HAP-1 (cell line): ENCODE data around the gene FAM228B.

ENCODE experiments used
- DNase-seq, 2 experiments: peaks; one replicate each; pipeline ENCODE4 v3.0.0-alpha.2; 2016 to 2020; ENCODE audit warnings: low spot score in 2 of 2
- H3K27me3 ChIP-seq: fragments of 250-450 bp; sonication (Bioruptor Pico); 2 replicates; pipeline ENCODE4 v1.5.1; 2020; ENCODE audit warnings: low read depth, mild to moderate bottlenecking, moderate library complexity
- H3K36me3 ChIP-seq: fragments of 250-450 bp; sonication (Bioruptor Pico); replicated peaks from 2 replicates; pipeline ENCODE4 v1.5.1; 2020; ENCODE audit warnings: mild to moderate bottlenecking
- H3K4me1 ChIP-seq: fragments of 250-450 bp; sonication (Bioruptor Pico); 2 replicates; pipeline ENCODE4 v1.5.1; 2020; ENCODE audit warnings: mild to moderate bottlenecking
- H3K4me3 ChIP-seq: fragments of 250-450 bp; sonication (Bioruptor Pico); 2 replicates; pipeline ENCODE4 v1.5.1; 2020; ENCODE audit warnings: mild to moderate bottlenecking, moderate library complexity
- H3K9me3 ChIP-seq: fragments of 250-450 bp; sonication (Bioruptor Pico); 2 replicates; pipeline ENCODE4 v1.5.1; 2020; ENCODE audit warnings: mild to moderate bottlenecking, moderate library complexity
- in situ Hi-C: fragments of 300-500 bp; cut with MboI; formaldehyde crosslinking; loops from 3 replicates; pipeline ENCODE4 v1.14.3; 2020; ENCODE audit warnings: low sequenced_read_pairs, inconsistent platforms, mixed read lengths

The FAM228B gene

DNA sequence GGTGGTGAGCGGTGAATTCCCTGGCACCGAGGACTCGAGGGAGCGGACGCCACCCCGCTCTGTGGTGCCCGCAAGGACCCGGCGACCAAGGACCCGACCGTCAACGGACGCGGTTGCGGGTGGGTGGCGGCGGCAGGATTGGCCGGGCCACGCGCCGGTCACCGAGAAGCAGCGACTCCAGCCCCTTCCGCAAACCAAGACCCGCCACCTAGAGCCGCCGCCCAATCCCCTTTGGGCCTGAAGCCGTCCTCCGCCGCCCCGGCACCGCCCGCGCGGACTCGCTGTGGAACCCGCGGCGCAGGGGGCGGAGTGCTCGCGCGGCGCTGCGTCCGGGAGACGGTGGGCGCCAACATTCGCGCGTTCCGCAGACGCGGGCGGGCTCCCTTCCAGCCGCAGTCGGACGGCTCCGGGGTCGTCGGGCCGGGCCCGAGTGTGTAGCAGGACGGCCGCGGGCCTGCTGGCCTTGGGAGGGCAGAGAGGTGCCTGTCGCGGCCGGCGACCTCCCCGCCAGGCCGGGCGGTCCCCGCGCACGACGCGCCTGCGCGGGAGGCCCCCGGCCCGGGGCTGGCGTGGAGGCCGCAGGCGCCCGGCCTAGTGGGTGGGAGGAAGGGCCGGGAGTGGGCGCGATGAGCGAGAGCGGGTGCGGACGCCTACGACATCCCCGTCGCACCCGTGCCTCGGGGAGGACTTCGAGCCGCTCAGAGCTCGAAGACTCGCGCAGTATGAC is at the start of gene FAM228B, which contains the start of gene PFN4:
Gene FAM228B, plus strand, starts transcription at position 275 of the 727 bp plus-strand sequence. CDS start 893 bp downstream, outside the sequence.
Gene PFN4, minus strand, starts transcription at position 140 of the 727 bp plus-strand sequence. CDS start 799 bp downstream, outside the sequence.
- H3K4me3 ChIP-seq: peak within 1 kb of the TSS; percentile 46
- H3K9me3 ChIP-seq: no peaks in the 10 kb centered on the region
- no peaks in the 10 kb centered on the region for H3K36me3 ChIP-seq
- peaks cover 5% of the 10 kb centered on the region; the same call in 1 of the 2 replicates for H3K4me1 ChIP-seq
- peak; percentile 57 to 86 for DNase-seq
- H3K27me3 ChIP-seq: no peaks in the 10 kb centered on the region
- in situ Hi-C loops: no loop called here

DNA sequence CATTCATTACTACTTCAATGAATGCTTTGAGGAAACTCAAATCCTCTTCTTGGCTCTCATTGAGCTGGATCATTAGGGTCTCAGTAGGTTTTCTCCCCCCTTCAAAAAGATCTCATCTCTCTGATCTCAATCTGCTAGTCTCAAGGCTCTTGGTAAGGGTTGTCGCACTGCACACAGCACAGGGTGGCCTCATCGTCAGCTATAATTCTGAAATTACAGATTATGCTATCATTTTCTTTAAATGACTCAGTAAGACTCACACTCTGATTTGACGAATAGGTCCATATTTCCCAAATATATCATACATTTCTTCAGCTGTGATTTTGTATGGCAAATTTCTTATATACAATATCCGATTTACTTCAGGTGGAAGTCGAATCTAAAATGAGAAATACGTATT is 49.5 kb upstream of the FAM228B start:
- Histone ChIP-seq H3K36me3 (peaks cover 35% of the 10 kb centered on the region), H3K4me1 (peaks cover 3% of the 10 kb centered on the region; the same call in 1 of the 2 replicates), H3K4me3 (no peak overlapping the region), H3K27me3 (no peaks in the 10 kb centered on the region), H3K9me3 (no peaks in the 10 kb centered on the region)
- no peak for DNase-seq
- in situ Hi-C loops: no loop called here

DNA sequence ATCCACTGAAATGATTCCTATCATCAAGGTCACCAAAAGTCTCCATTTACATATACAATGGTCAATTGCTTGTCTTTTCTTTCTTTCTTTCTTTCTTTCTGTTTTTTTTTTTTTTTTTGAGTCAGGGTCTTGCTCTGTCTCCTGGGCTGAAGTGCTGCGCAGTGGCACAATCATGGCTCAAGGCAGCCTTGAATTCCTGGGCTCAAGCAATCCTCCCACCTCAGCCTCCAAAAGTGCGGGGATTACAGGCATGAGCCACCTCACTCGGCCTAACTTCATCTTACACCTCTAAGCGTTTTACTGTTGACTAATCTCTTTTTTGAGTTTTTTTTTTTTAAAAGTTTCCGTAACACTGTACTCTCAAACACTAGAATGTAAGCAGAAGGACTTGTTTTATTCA is 48.0 kb upstream of the FAM228B start:
- in situ Hi-C loops: no loop called here

DNA sequence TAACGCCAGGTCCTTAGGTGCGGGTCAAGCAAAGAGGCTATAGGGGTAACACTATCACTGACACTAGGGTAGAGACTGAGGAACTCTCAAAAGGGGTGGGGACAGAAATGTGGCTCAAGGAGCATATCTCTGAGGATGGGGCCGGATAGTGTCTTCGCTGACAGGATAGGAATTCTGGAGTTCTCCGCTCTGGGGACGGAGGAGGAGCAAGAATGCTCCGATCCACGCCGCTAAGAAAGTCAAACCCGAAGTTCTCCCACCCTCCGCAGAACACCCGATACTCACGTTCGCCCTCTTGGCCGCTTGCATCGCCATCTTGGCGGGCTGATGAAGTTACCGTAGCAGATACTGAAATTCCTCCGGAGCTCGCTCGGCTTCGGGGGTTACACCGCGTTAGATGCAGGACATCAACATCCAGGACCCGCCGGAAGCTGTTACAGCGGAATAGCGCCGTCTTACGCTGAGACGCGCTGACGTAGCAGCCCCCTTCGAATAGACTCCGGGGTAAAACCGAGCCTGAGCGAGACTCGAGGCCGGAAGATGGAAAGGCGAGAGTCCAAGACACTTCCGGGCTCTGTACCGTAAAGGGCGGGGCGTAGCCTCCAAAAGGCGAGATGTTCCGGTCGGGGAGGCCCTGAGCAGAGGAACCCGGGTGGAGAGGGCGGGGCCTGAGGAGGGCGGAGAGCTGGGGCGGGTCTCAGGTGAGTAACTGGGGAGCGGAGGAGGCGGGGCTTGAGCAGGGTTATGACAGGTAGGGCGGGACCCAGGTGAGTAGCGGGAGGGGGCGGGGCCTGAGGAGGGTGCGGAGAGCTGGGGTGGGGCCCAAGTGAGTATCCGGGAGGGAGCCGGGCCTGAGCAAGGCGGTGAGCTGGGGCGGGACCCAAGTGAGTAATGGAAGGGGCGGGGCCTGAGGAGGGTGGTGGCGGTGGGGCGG is 47.1 kb upstream of the FAM228B start, which contains the start of gene SF3B6:
Gene SF3B6, minus strand, starts transcription at position 412 of the 934 bp plus-strand sequence. Its CDS starts 97 bp downstream, at position 315.
- H3K4me3 ChIP-seq: peak within 1 kb of the TSS; percentile 89
- no peaks in the 10 kb centered on the region for H3K27me3 ChIP-seq
- no peaks in the 10 kb centered on the region for H3K9me3 ChIP-seq
- H3K4me1 ChIP-seq: peaks cover 3% of the 10 kb centered on the region; the same call in 1 of the 2 replicates
- H3K36me3 ChIP-seq: peaks cover 23% of the 10 kb centered on the region
- peak; percentile 97 to 100 for DNase-seq
- in situ Hi-C loops: no loop called here

More for the DNA sequence above, 48.0 kb upstream of the FAM228B start:
- H3K27me3 ChIP-seq: no peaks in the 10 kb centered on the region
- no peaks in the 10 kb centered on the region for H3K9me3 ChIP-seq
- H3K36me3 ChIP-seq: peaks cover 23% of the 10 kb centered on the region
- no peak for DNase-seq
- H3K4me3 ChIP-seq: peak overlapping the region; percentile 89
- peaks cover 3% of the 10 kb centered on the region; the same call in 1 of the 2 replicates for H3K4me1 ChIP-seq

DNA sequence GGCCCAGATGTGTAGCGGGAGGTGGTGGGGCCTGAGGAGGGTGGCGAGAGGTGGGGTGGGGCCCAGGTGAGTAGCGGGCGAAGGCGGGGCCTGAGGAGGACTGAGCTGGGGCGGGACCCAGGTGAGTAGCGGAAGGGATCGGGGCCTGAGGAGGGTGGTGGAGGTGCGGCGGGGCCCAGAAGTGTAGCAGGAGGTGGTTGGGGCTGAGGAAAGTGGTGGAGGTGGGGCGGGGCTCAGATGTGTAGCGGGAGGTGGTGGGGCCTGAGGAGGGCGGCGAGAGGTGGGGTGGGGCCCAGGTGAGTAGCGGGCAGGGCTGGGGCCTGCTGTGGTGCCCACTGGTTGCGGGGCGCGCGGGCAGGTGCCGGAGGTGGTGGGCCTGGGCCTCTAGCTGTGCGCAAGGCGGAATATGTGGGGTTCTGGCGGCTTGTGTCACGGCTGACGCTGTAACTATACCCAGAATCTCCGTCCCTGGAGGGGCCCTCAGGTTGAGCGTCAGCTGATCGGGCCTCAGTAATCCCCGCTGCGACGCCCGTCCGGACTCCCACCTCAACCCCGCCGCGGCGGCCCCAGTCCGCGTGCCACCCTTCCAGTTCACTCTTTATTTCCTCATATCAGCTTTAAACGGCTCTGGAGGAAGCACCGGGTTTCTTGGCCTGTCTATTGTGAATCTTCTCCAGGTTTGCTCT is 46.3 kb upstream of the FAM228B start:
- Histone ChIP-seq H3K9me3 (no peaks in the 10 kb centered on the region), H3K27me3 (no peaks in the 10 kb centered on the region), H3K4me1 (peaks cover 3% of the 10 kb centered on the region; the same call in 1 of the 2 replicates), H3K36me3 (peaks cover 29% of the 10 kb centered on the region), H3K4me3 (peak overlapping the region; percentile 89)
- in situ Hi-C loops: no loop called here
- DNase-seq: peak in 1 of 2 experiments; percentile 39

DNA sequence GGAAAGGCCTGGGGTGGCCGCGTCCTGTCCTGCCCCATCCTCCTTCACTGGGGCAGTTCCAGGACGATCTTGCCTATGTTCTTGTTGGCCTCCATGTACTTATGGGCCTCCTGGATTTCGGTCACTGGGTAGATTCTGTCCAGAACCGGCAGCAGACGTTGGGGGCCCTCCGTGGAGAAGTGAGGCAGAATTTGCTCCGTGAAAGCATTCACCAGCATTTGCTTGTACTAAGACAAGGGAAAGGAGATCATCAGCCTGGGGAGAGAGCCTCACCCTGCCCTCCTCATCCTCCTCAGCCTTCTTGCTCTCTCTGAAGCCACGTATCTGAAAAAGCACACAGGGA is 45.8 kb upstream of the FAM228B start:
- H3K27me3 ChIP-seq: no peaks in the 10 kb centered on the region
- in situ Hi-C loops: no loop called here
- H3K36me3 ChIP-seq: peaks cover 31% of the 10 kb centered on the region

DNA sequence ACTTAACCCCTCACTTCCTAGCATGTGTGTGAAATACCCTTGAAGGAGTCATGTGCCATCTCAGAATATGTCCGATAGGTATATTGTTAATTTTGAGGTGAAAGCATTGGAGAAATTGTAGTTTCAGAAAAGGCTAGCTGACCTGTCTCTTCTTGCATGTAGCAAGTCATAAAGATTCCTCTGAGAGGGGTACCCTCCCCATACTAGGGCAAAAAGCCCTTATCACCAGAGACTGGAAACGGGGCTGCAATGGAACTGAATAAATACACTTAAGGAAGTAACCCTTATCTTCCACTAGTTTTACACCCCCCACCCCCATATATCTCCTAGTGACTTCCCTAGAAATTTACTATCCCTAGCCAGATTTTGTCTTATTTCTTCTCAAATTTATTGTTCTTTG is 45.4 kb upstream of the FAM228B start:
- in situ Hi-C loops: no loop called here
- Histone ChIP-seq H3K4me3 (no peak overlapping the region; the same call in 1 of the 2 replicates), H3K36me3 (peaks cover 31% of the 10 kb centered on the region)

More for the DNA sequence above, 45.8 kb upstream of the FAM228B start:
- Histone ChIP-seq H3K4me1 (peaks cover 3% of the 10 kb centered on the region; the same call in 1 of the 2 replicates), H3K9me3 (no peaks in the 10 kb centered on the region), H3K4me3 (peak overlapping the region; percentile 89)
- DNase-seq: no peak

DNA sequence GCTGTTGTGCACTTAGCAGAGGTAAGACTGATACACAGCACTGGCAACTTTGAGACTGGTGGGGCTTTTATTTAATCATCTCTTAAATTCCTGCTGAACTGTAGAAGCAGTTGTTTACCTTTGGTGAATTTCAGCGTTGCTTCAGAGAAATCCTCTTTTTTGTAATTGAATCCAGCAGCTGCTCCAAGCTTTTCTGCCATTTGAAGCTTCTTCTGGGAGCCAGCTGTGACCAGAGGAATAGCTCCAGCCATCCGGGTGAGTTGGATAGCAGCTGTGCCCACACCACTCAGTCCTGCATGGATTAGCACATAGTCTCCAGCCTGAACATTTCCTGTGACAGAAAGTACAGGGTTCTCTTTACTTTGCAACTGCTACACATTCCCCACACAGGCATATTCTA is 42.6 kb upstream of the FAM228B start:
- H3K36me3 ChIP-seq: peaks cover 19% of the 10 kb centered on the region
- no peak for DNase-seq
- in situ Hi-C loops: loop anchor here (10.0 kb wide), 1 partner anchor 156 kb away; the partner anchor contains the start of gene ATAD2B
- H3K4me3 ChIP-seq: no peak overlapping the region
- H3K27me3 ChIP-seq: no peaks in the 10 kb centered on the region
- H3K9me3 ChIP-seq: no peaks in the 10 kb centered on the region
- H3K4me1 ChIP-seq: peaks cover 8% of the 10 kb centered on the region

More for the DNA sequence above, 45.4 kb upstream of the FAM228B start:
- peaks cover 3% of the 10 kb centered on the region; the same call in 1 of the 2 replicates for H3K4me1 ChIP-seq
- DNase-seq: no peak
- H3K27me3 ChIP-seq: no peaks in the 10 kb centered on the region
- H3K9me3 ChIP-seq: no peaks in the 10 kb centered on the region

DNA sequence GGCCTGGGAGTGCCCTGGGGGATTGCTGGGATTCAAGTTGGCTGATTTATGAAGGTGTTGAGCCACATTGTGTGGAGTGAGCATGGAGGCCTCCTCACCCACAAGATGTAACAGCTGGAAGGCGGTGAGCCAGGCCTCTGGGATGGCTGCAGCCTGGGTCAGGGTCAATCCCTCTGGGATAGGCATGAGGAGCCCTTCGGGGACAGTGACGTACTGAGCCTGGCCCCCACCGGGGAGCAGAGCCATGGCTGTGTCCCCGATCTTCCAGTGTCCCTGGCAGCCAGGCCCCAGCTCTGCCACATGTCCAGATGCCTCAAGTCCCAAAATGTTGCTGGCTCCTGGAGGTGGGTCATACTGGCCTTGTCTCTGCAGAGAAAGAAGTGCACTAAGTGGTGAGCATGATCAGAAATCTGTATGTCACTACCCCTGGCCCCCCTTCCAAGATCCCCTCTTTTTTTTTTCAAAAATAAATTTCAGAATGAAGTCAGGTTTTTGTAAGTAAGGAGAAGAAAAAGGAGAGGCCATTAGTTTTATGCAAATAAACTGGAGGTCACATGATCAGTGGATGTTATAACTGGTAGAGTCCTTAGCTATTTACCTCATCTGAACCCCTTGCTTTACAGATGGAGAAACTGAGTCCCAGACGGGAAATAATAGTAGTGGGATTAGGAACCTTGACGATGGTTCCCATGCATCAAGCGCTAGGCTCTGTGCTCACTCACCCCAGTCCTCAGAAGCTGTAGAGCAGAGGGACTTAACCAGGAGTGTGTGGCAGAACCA is 40.3 kb upstream of the FAM228B start:
- in situ Hi-C loops: loop anchor here (10.0 kb wide), 1 partner anchor 158 kb away; the partner anchor contains the start of gene ATAD2B
- H3K4me3 ChIP-seq: peak overlapping the region; percentile 47
- peaks cover 19% of the 10 kb centered on the region for H3K36me3 ChIP-seq
- no peaks in the 10 kb centered on the region for H3K27me3 ChIP-seq
- DNase-seq: no peak
- H3K4me1 ChIP-seq: peaks cover 8% of the 10 kb centered on the region
- H3K9me3 ChIP-seq: no peaks in the 10 kb centered on the region

DNA sequence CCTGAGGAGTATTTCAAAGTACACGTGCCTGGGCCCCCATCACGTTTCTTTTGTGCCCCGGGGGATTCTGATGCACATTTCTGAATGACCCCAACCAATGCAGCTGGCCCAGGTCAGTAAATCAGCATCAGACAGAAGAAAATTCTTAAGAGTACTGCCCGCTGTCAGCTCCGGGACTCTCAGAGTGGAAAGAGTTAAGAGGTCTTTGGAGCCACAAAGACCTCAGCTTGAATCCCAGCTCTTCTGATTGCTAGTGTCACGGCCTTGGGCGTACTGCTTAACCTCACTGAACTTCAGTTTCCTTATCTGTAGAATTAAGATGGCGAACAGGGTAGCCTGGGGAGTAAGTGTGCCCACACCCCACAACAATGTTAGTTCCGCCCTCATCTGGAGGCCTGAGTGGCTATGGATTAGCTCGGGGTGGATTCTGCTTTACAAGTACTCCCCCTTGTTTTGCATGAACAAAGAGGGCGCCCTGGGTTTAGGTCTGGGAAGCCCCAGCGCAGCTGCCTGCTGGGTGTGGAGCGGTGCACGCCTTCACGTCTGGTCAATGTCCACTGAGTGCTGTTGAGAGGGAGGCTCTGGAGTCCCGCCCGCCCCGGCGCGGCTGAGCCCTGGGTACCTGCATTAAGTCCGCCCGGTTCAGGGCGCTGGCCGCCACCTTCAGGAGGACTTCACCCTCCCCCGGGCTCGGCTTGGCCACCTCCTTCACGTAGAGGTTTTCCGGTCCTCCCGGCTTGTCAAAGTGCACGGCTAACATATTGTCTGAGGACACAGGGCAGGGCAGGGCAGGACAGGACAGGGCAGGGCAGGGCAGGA is 39.5 kb upstream of the FAM228B start:
- peak; percentile 92 to 94 for DNase-seq
- H3K4me3 ChIP-seq: peak overlapping the region; percentile 47
- H3K36me3 ChIP-seq: peaks cover 19% of the 10 kb centered on the region
- H3K4me1 ChIP-seq: peaks cover 8% of the 10 kb centered on the region
- no peaks in the 10 kb centered on the region for H3K9me3 ChIP-seq
- H3K27me3 ChIP-seq: no peaks in the 10 kb centered on the region
- in situ Hi-C loops: loop anchor here (10.0 kb wide), 1 partner anchor 159 kb away; the partner anchor contains the start of gene ATAD2B

DNA sequence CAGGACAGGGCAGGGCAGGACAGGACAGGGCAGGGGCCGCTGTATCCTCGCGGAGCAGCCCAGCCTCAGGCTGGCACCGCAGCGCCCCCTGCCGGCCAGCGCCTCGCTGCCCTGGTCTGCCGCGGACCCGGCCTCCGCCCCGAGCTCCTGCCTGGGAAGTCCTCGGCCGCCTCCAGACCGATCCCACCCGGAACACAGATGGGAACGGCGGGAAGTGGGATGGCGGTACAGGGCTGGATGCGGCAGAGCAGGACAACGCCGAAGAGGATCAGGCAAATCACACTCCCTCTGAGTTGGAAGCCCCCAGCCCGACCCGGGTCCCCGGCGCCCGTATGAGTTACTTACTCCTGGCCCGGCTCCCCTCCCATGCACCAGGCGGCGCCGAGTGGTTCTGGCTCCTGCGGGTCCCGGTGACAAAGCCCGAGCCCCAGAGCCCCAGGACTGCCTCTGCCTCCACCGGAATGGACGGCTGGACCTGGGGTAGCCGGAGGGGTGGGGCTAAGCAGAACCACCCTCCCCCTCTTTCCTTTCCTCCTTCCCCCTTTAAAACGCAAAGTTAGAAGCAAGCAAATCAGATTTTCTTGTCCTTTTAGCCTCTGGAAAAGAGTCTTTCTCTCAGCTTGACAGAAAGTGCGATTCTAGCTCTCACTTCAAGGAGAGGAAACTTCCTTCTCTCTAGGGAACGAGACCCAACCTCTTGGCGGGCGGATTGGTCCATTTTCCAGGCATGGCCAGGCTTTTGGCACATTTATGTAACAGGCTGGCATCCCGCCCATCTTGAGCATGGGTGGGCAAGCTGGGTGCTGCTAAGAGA is 38.7 kb upstream of the FAM228B start, which contains the start of gene TP53I3:
Gene TP53I3, minus strand, starts transcription at position 449 of the 814 bp plus-strand sequence. CDS start 508 bp downstream, outside the sequence.
- H3K4me1 ChIP-seq: peaks cover 8% of the 10 kb centered on the region
- DNase-seq: peak; percentile 84 to 92
- peaks cover 19% of the 10 kb centered on the region for H3K36me3 ChIP-seq
- peak within 1 kb of the TSS; percentile 47 for H3K4me3 ChIP-seq
- H3K27me3 ChIP-seq: no peaks in the 10 kb centered on the region
- in situ Hi-C loops: loop anchor here (10.0 kb wide), 1 partner anchor 160 kb away; the partner anchor contains the start of gene ATAD2B
- H3K9me3 ChIP-seq: no peaks in the 10 kb centered on the region
